ENCODE data around the gene KRTAP10-3.
"Not testable (repeated sequence)": the region's sequence is repeated elsewhere in the genome, so short reads cannot be mapped to it uniquely, and the experiment has no call there.

KRTAP10-3 gene

DNA sequence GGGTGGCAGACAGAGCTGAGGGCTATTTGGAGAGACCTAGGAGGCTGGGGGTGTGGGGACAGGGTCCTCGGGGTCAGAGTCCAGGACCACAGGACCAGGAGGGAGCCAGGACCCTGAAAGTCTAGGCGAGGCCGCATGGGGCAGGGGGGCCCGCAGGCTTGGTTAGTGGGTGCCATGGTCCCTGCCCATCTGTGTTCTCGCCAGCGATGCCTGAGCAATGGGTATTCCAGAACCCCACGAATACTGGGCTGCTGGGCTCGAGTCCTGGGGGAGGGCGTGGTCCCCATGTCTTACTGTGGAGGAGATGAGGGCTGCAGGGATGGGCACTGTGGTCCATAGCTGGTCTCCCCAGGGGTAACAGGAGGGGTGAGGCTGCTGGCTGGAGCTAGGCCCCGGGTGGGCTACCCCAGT, 31.7 kb upstream of the KRTAP10-3 start:
- no peak for DNase-seq (ENCODE audit: low read depth in 2 of 2)

DNA sequence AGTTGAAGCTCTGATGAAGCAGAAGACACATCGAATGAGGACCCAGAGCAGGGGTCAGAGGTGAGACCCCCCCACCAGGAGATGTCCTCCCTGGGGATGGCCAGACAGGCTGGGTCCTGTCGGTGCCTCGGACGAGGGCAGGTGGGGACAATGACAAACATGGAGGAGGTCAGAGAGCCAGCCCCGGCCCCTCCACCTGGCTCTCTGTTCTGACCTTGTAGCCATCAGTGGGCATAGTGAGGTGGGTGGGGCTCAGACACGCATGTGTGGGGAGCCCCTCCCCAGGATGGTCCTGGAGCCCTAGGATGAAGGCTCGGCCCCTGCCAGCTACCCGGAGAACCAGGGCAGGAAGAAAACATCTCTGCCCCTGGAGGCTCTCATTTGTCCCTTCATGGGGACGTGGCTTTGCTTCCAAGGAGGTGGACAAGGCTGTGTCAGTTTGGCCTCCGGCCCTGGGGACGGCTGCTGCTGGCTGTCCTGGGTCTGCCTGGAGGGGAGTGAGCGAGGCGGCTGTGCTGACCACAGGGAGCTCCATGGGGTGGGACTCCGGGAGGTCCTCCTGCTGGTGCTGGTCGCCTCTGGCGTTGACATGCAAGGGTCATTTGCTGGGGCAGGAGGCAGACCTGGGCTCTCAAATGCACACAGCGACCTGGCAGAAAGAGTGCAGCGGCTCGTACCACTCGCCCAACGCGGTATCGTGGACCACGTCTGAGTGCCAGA, 31.2 kb upstream of the KRTAP10-3 start:
- DNase-seq (ENCODE audit: low read depth in 2 of 2): no peak

- DNase-seq (ENCODE audit: low read depth in 2 of 2): no peak
These were observed 30.5 kb upstream of the KRTAP10-3 start for GRCh38 chr21:44589094-44589493.

GRCh38 chr21:44585892-44586291, 27.3 kb upstream of the KRTAP10-3 start:
- DNase-seq (ENCODE audit: low read depth in 2 of 2): no peak

DNA sequence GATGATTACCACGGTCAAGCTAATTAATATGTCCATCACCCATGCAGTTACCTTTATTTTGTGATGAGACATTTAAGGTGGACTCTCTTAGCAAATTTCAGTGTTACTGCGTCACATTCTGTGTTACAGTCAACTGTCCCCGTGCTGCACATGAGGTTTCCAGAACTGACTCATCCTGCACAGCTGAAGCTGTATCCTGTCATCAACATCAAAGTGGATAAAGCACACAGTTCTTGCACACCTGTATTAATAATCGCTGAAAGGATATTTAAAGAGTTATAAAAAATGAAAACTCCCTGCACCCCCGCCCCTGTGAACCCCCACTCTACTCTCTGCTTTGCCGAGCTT, 25.2 kb upstream of the KRTAP10-3 start:
- no peak for DNase-seq (ENCODE audit: low read depth in 2 of 2)

DNA sequence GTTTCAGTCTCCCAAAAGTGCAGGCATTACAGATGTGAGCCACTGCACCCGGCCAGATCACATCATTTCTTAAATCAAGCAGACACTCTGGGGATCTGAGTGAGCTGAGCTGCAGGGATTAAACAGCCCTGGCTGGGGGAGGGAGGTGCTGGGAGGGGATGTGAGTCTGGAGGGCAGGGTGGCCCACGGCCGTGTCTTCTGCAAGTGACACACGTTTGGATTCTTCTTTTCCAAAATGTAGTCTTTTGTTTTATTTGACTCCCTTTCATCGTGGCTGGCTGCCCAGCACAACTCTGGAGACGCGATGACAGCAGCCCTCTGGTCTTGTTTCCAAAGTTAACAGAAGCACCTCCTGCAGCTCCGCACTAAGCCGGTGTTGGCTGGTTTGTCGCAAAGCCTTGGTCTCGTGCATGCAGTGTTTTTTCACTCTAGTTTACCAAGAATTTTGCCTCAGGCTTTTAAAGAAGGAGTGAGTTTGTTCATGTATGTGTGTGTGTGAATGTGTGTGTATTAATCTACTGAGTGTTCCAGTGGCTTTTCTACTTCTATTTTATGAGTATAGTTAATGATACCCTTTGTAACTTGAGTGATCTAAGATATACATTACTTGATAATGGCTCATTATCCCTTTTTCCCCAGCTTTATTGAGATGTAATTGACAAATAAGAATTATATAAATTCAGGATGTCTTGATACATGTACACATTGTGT, 24.6 kb upstream of the KRTAP10-3 start:
- DNase-seq (ENCODE audit: low read depth in 2 of 2): no peak

GRCh38 chr21:44582055-44582454, 23.5 kb upstream of the KRTAP10-3 start:
- no peak for DNase-seq (ENCODE audit: low read depth in 2 of 2)

GRCh38 chr21:44581158-44581557, 22.6 kb upstream of the KRTAP10-3 start:
- no peak for DNase-seq (ENCODE audit: low read depth in 2 of 2)

- DNase-seq (ENCODE audit: low read depth in 2 of 2): not testable (repeated sequence)
These were observed 21.7 kb upstream of the KRTAP10-3 start, which contains the start of gene KRTAP10-5 for GRCh38 chr21:44580231-44580821. TSS of gene KRTAP10-5 (minus strand) at chr21:44580604. CDS start at chr21:44580578, 26 bp downstream.

- no peak for DNase-seq (ENCODE audit: low read depth in 2 of 2)
These were observed 21.2 kb upstream of the KRTAP10-3 start for GRCh38 chr21:44579833-44580144.

- no peak for DNase-seq (ENCODE audit: low read depth in 2 of 2)
These were observed 20.6 kb upstream of the KRTAP10-3 start for GRCh38 chr21:44579056-44579832.

DNA sequence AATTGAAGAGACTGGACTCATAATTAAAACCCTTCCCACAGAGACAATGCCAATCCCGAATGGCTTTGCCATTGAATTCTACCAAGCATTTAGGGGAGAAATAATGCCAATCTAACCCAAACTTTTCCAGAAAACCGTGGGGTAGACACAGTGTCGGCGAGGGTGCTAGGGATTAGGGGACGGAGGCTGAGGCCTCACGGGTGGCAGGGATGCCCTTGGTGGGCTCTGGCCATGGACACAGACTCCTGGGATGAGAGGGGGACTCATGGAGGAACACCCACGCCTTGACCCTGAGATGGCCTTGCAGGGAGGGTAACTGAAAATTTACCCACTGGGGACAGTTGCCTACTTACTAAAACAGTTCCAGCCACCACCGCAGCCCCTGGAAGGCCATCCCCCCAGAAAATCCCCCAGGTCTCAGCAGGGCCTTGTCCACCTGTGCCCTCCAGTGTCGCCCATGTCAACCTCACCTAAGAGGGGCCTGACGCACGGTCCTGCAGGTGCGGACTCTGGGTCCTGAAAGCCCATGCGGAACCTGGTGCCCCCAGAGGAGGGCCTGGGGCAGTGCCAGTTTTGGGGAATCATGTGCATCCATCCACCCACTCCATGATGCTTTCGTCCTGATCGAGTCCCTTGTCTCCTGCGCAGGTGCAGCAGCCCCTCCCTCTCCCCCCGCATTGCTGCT, 19.9 kb upstream of the KRTAP10-3 start:
- no peak for DNase-seq (ENCODE audit: low read depth in 2 of 2)

DNA sequence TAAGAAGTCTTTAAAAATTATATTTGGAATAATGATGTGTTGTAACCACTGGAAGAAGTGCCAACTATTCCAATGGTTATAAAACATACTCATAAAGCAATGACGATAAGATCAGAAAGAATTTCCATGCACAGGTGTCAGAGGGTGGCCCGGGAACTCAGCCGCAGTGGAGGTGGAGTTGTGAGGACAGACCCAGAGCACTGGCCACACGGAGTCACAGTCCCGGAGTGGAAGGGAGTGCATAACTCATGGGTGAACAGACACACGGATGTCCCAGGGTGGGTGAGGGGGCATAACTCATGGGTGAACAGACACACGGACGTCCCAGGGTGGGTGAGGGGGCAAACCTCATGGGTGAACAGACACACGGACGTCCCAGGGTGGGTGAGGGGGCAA, 17.4 kb upstream of the KRTAP10-3 start:
- DNase-seq (ENCODE audit: low read depth in 2 of 2): no peak

- no peak for DNase-seq (ENCODE audit: low read depth in 2 of 2)
These were observed 16.9 kb upstream of the KRTAP10-3 start for GRCh38 chr21:44575307-44576024.

DNA sequence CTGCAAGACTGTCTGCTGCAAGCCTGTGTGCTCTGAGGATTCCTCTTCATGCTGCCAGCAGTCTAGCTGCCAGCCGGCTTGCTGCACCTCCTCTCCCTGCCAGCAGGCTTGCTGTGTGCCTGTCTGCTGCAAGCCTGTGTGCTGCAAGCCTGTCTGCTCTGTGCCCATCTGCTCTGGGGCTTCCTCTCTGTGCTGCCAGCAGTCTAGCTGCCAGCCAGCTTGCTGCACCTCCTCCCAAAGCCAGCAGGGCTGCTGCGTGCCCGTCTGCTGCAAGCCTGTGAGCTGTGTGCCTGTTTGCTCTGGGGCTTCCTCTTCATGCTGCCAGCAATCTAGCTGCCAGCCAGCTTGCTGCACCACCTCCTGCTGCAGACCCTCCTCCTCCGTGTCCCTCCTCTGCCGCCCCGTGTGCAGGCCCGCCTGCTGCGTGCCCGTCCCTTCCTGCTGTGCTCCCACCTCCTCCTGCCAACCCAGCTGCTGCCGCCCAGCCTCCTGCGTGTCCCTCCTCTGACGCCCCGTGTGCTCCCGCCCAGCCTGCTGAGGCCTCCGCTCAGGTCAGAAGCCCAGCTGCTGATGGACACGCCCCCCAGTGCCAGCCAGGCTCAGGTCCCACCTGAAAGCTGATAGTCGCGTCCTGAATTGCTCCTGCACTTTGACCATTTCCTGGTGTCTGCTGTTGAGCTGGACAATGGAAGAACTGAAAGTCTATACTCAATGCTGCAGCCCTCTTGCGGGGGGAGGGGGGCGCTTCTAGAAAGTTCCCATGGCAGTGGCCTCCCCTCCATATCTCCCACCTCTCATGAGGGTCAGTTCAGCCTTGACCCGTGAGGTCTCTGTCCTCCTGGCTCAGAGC, 16.1 kb upstream of the KRTAP10-3 start:
- DNase-seq (ENCODE audit: low read depth in 2 of 2): no peak

DNA sequence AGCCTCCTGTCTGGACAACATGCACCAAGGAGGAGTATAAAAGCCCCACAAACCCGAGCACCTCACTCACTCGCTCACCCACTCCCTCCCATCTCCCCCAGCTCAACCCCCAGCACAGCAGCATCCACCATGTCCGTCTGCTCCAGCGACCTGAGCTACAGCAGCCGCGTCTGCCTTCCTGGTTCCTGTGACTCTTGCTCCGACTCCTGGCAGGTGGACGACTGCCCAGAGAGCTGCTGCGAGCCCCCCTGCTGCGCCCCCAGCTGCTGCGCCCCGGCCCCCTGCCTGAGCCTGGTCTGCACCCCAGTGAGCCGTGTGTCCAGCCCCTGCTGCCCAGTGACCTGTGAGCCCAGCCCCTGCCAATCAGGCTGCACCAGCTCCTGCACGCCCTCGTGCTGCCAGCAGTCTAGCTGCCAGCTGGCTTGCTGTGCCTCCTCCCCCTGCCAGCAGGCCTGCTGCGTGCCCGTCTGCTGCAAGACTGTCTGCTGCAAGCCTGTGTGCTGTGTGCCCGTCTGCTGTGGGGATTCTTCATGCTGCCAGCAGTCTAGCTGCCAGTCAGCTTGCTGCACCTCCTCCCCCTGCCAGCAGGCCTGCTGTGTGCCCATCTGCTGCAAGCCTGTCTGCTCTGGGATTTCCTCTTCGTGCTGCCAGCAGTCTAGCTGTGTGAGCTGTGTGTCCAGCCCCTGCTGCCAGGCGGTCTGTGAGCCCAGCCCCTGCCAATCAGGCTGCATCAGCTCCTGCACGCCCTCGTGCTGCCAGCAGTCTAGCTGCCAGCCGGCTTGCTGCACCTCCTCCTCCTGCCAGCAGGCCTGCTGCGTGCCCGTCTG, 15.2 kb upstream of the KRTAP10-3 start, which contains the start of gene KRTAP10-4:
TSS of gene KRTAP10-4 (plus strand) at position 100 of the 827 bp plus-strand sequence. CDS start at position 130, 30 bp downstream.
- DNase-seq (ENCODE audit: low read depth in 2 of 2): not testable (repeated sequence)

DNA sequence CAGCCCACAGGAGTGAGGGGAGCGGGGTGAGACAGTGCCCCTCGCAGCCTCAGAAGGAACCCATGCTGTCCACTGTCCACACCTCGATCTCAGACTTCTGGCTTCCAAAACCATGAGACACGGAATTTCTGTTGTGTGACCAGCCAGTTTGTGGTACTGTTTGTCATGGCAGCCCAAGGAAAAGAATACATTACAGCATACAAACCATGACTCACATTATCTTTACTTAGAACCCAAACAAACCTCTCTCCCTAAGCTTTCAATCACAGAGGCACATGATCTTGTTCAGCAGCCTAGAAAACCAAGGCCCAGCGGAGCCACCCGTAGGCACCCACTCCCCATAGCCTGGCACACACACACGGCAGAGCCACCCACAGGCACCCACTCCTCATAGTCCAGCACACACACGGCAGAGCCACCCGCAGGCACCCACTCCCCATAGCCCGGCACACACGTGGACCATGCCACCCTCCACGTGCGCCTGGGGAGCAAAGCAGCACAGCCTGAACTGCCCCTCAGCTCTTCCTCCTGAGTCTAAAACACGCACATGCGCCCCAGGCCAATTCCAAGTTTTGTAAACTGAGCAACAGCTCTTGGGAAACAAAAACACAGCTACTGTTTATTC, 14.5 kb upstream of the KRTAP10-3 start:
- no peak for DNase-seq (ENCODE audit: low read depth in 2 of 2)
